CD14-positive monocyte (primary cell): ENCODE measurements around the gene WDFY3. TPM values are rescaled to one million over a fixed set of nuclear protein-coding genes. Genes with fewer than 3 reads are reported as not detected.

Experiments
- DNase-seq, 3 donors: peaks; one replicate each; pipeline ENCODE4 v3.0.0-alpha.2; 2011 to 2022
- H2AFZ ChIP-seq: 2 replicates; pipeline ENCODE4 v1.6.0; 2012; ENCODE audit warnings: mild to moderate bottlenecking, low read depth, low read length, inconsistent platforms; ENCODE audit not compliant: insufficient read depth, poor library complexity, severe bottlenecking
- H3K27ac ChIP-seq, 2 donors: 1 replicate in 1 of 2; 2 replicates in 1 of 2; pipeline ENCODE4 v1.5.1; 2012 to 2013; ENCODE audit warnings: low read length in 2 of 2, control low read depth in 1 of 2, inconsistent platforms in 1 of 2, low read depth in 1 of 2, mild to moderate bottlenecking in 1 of 2
- H3K27me3 ChIP-seq, 2 donors: one replicate each; pipeline versions ENCODE4 v1.6.0 to v1.6.1; 2011 to 2013; ENCODE audit warnings: low read length in 2 of 2; ENCODE audit not compliant: control insufficient read depth in 2 of 2, insufficient read depth in 2 of 2
- H3K36me3 ChIP-seq, 2 donors: replicated peaks in 1 of 2; 1 replicate in 1 of 2; 2 replicates in 1 of 2; pipeline versions ENCODE4 v1.5.1 to v1.6.1; 2012 to 2013; ENCODE audit warnings: low read length in 2 of 2, control low read depth in 1 of 2, inconsistent platforms in 1 of 2, mild to moderate bottlenecking in 1 of 2; ENCODE audit not compliant: insufficient read depth in 2 of 2, control insufficient read depth in 1 of 2
- H3K4me1 ChIP-seq, 2 donors: 1 replicate in 1 of 2; 2 replicates in 1 of 2; pipeline versions ENCODE4 v1.5.1 to v1.6.1; 2012 to 2013; ENCODE audit warnings: low read length in 2 of 2, control low read depth in 1 of 2, inconsistent platforms in 1 of 2, mild to moderate bottlenecking in 1 of 2, moderate library complexity in 1 of 2; ENCODE audit not compliant: insufficient read depth in 2 of 2, control insufficient read depth in 1 of 2
- H3K4me2 ChIP-seq: replicated peaks from 2 replicates; pipeline ENCODE3; 2012; ENCODE audit warnings: low read length, moderate library complexity, mild to moderate bottlenecking; ENCODE audit not compliant: poor library complexity, severe bottlenecking; ENCODE audit errors: extremely low read depth
- H3K4me3 ChIP-seq, 3 experiments: fragments of 200-600 bp in 1 of 3; sonication (generic) in 1 of 3; replicated peaks in 1 of 3; 1 replicate in 2 of 3; 2 replicates in 1 of 3; pipeline ENCODE4 v1.5.1; 2011 to 2013; ENCODE audit warnings: low read length in 3 of 3, mild to moderate bottlenecking in 3 of 3, control low read depth in 2 of 3, low read depth in 2 of 3, inconsistent platforms in 1 of 3, moderate library complexity in 1 of 3
- H3K79me2 ChIP-seq: 2 replicates; pipeline ENCODE4 v1.6.0; 2012; ENCODE audit warnings: mild to moderate bottlenecking, control low read depth, inconsistent platforms, low read length, moderate library complexity; ENCODE audit not compliant: insufficient read depth
- H3K9ac ChIP-seq: 2 replicates; pipeline ENCODE4 v1.6.0; 2017; ENCODE audit warnings: low read length, mild to moderate bottlenecking; ENCODE audit not compliant: insufficient read depth, poor library complexity, severe bottlenecking
- H3K9me3 ChIP-seq, 2 donors: replicated peaks in 1 of 2; 1 replicate in 1 of 2; 2 replicates in 1 of 2; pipeline versions ENCODE4 v1.5.1 to v1.6.1; 2012 to 2013; ENCODE audit warnings: low read length in 2 of 2, control low read depth in 1 of 2; ENCODE audit not compliant: control insufficient read depth in 1 of 2, insufficient read depth in 1 of 2
- H4K20me1 ChIP-seq: 2 replicates; pipeline ENCODE4 v1.6.0; 2012; ENCODE audit warnings: mild to moderate bottlenecking, low read length, control low read depth, moderate library complexity; ENCODE audit not compliant: insufficient read depth
- H3K27ac Mint-ChIP-seq, 7 donors: one replicate each; pipeline ENCODE4 v1.8.0; 2020; ENCODE audit warnings: mild to moderate bottlenecking in 7 of 7, mixed read lengths in 7 of 7, moderate library complexity in 6 of 7, inconsistent platforms in 2 of 7
- H3K27me3 Mint-ChIP-seq, 3 donors: one replicate each; pipeline ENCODE4 v1.8.0; 2021 to 2022; ENCODE audit warnings: low read depth in 3 of 3, mild to moderate bottlenecking in 3 of 3, mixed read lengths in 3 of 3, moderate library complexity in 3 of 3, inconsistent platforms in 1 of 3
- H3K36me3 Mint-ChIP-seq, 2 donors: one replicate each; pipeline ENCODE4 v1.8.0; 2020; ENCODE audit warnings: mixed read lengths in 2 of 2, inconsistent platforms in 1 of 2, mild to moderate bottlenecking in 1 of 2
- H3K4me1 Mint-ChIP-seq: one replicate; pipeline ENCODE4 v1.8.0; 2020; ENCODE audit warnings: mild to moderate bottlenecking, mixed read lengths
- H3K4me3 Mint-ChIP-seq, 2 donors: one replicate each; pipeline ENCODE4 v1.8.0; 2020; ENCODE audit warnings: mild to moderate bottlenecking in 2 of 2, mixed read lengths in 2 of 2, moderate library complexity in 1 of 2
- H3K9me3 Mint-ChIP-seq, 7 donors: one replicate each; pipeline ENCODE4 v1.8.0; 2020 to 2022; ENCODE audit warnings: mixed read lengths in 7 of 7, mild to moderate bottlenecking in 6 of 7, moderate library complexity in 6 of 7, inconsistent platforms in 2 of 7
- WGBS: methylation state at CpG from one replicate; pipeline ENCODE4 v1.1.5; 2013; ENCODE audit warnings: missing lambda C conversion rate; ENCODE audit not compliant: insufficient coverage; 5-methylcytosine and 5-hydroxymethylcytosine counted together
- intact Hi-C, 2 donors: fragments of 100-400 bp; cut with micrococcal nuclease; formaldehyde crosslinking; loops; one replicate each; pipeline versions ENCODE4 v1.15.0 to v1.15.1; 2023
- polyA plus RNA-seq, 3 donors: library from polyadenylated mRNA; depleted of rRNA in 1 of 3; unstranded in 2 of 3; stranded (reverse) in 1 of 3; fragments of 300-500 nt in 2 of 3; fragments of >200 nt in 1 of 3; fragmentation: Illumina TruSeq in 2 of 3; gene quantifications; 1 replicate in 2 of 3; 2 replicates in 1 of 3; pipeline ENCODE4 v1.2.3, GENCODE V29; 2012 to 2021
- TF ChIP-seq, protein P1 (sequence below): fragments of 200-600 bp; IDR thresholded peaks from one replicate; pipeline ENCODE4 v1.8.0; 2022; ENCODE audit warnings: antibody characterized with exemption, mild to moderate bottlenecking

WDFY3 gene
- polyA plus RNA-seq, 3 donors = 5.6 to 35.5 (median 5.9) TPM

DNA sequence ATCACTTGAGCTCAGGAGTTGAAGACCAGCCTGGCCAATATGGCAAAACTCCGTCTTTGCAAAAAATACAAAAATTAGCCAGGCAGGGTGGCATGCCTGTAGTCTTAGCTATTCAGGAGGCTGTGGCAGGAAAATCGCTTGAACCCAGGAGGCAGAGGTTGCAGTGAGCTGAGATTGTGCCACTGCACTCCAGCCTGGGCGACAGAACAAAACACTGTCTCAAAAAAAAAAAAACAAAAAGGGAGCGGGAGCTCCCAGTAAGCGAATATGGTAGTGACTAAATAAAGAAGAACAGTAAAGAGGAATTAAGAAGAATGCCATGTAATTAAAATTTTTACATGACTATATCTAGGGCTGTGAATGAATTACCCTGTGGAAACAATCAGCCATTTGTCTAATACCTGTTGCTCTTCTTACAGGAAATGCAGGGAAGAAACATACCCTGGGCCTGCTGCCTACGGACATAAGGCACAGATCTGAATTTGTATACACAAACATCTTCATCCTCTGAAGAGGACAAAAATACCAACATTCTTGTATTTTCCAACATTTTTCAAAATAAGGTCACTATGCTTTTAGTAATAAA is 11.4 kb downstream of the WDFY3 start:
- no peak for DNase-seq
- H3K36me3 ChIP-seq = no peaks in the 10 kb centered on the region
- H3K4me3 ChIP-seq = no peak overlapping the region
- peaks cover 3 to 7% of the 10 kb centered on the region in 2 donors for H3K4me1 ChIP-seq
- peaks cover 0 to 18% of the 10 kb centered on the region in 2 donors for H3K36me3 Mint-ChIP-seq
- peaks cover 0 to 3% (median 0%) of the 10 kb centered on the region in 3 donors for H3K27me3 Mint-ChIP-seq
- no peaks in the 10 kb centered on the region for H3K27me3 ChIP-seq
- H2AFZ ChIP-seq = no peak overlapping the region
- peaks cover 100% of the 10 kb centered on the region for H3K79me2 ChIP-seq
- H4K20me1 ChIP-seq = peaks cover 100% of the 10 kb centered on the region
- no peak overlapping the region for H3K9ac ChIP-seq
- WGBS = 100% methylated on average over 2 of the region's 6 CpGs
- H3K9me3 ChIP-seq = no peaks in the 10 kb centered on the region
- intact Hi-C loops = no loop called here
- H3K27ac Mint-ChIP-seq = peak overlapping the region in 1 of 7 donors; percentile 15
- H3K4me2 ChIP-seq = no peak overlapping the region
- H3K9me3 Mint-ChIP-seq = peaks cover 0 to 3% (median 0%) of the 10 kb centered on the region in 7 donors
- H3K4me3 Mint-ChIP-seq = no peak overlapping the region
- TF ChIP-seq, protein P1, sequence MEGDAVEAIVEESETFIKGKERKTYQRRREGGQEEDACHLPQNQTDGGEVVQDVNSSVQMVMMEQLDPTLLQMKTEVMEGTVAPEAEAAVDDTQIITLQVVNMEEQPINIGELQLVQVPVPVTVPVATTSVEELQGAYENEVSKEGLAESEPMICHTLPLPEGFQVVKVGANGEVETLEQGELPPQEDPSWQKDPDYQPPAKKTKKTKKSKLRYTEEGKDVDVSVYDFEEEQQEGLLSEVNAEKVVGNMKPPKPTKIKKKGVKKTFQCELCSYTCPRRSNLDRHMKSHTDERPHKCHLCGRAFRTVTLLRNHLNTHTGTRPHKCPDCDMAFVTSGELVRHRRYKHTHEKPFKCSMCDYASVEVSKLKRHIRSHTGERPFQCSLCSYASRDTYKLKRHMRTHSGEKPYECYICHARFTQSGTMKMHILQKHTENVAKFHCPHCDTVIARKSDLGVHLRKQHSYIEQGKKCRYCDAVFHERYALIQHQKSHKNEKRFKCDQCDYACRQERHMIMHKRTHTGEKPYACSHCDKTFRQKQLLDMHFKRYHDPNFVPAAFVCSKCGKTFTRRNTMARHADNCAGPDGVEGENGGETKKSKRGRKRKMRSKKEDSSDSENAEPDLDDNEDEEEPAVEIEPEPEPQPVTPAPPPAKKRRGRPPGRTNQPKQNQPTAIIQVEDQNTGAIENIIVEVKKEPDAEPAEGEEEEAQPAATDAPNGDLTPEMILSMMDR = no peak
- peaks cover 29% of the 10 kb centered on the region for H3K4me1 Mint-ChIP-seq
- no peak overlapping the region for H3K27ac ChIP-seq

GRCh38 chr4:84952776-84953175 is 13.7 kb downstream of the WDFY3 start:
- Mint-ChIP-seq H3K4me3 (no peak overlapping the region), H3K36me3 (peaks cover 3 to 11% of the 10 kb centered on the region in 2 donors), H3K9me3 (peaks cover 0 to 3% (median 0%) of the 10 kb centered on the region in 7 donors), H3K27ac (no peak overlapping the region), H3K27me3 (peaks cover 0 to 3% (median 0%) of the 10 kb centered on the region in 3 donors), H3K4me1 (peaks cover 28% of the 10 kb centered on the region)
- Histone ChIP-seq H3K79me2 (peaks cover 100% of the 10 kb centered on the region), H3K9me3 (no peaks in the 10 kb centered on the region), H3K9ac (no peak overlapping the region), H2AFZ (no peak overlapping the region), H4K20me1 (peaks cover 100% of the 10 kb centered on the region), H3K4me2 (no peak overlapping the region), H3K27me3 (no peaks in the 10 kb centered on the region), H3K4me1 (peaks cover 11% of the 10 kb centered on the region in 2 donors), H3K4me3 (no peak overlapping the region), H3K36me3 (no peaks in the 10 kb centered on the region), H3K27ac (no peak overlapping the region)
- intact Hi-C loops = no loop called here
- TF ChIP-seq, protein P1 = no peak
- no peak for DNase-seq
- no CpG with 5 or more reads among the region's 1 CpG for WGBS
